GM23338 (cell line): ENCODE data around the gene PCDHGC4.
A peak's percentile ranks its signal among the peaks of the same experiment; 100 is the strongest.

Source experiments
- CREB1 ChIP-seq: fragments of 250-450 bp; sonication (Bioruptor Pico); IDR thresholded peaks from 2 replicates; pipeline ENCODE4 v1.5.0; 2020; ENCODE audit warnings: low read depth, mild to moderate bottlenecking, moderate library complexity
- EZH2 ChIP-seq: fragments of 200-600 bp; sonication (generic); IDR thresholded peaks from one replicate; pipeline ENCODE4 v1.8.0; 2017; ENCODE audit warnings: antibody characterized with exemption, mild to moderate bottlenecking, low read depth; ENCODE audit not compliant: unreplicated experiment
- JUNB ChIP-seq: IDR thresholded peaks from one replicate; pipeline ENCODE4 v1.6.1; 2016; ENCODE audit warnings: antibody characterized with exemption; ENCODE audit not compliant: unreplicated experiment
- REST ChIP-seq: IDR thresholded peaks from one replicate; pipeline ENCODE4 v1.6.1; 2018; ENCODE audit warnings: antibody characterized with exemption; ENCODE audit not compliant: unreplicated experiment
- TF ChIP-seq, protein P1 (sequence below), 2 experiments: fragments of 200-600 bp in 1 of 2; sonication (generic) in 1 of 2; conservative IDR thresholded peaks; 2 replicates each; pipeline versions ENCODE4 v1.5.1 to v1.6.1; 2016 to 2017; ENCODE audit warnings: antibody characterized with exemption in 2 of 2, low read depth in 2 of 2, mild to moderate bottlenecking in 2 of 2, moderate library complexity in 1 of 2

- no peak for TF ChIP-seq EZH2
- TF ChIP-seq, protein P1, sequence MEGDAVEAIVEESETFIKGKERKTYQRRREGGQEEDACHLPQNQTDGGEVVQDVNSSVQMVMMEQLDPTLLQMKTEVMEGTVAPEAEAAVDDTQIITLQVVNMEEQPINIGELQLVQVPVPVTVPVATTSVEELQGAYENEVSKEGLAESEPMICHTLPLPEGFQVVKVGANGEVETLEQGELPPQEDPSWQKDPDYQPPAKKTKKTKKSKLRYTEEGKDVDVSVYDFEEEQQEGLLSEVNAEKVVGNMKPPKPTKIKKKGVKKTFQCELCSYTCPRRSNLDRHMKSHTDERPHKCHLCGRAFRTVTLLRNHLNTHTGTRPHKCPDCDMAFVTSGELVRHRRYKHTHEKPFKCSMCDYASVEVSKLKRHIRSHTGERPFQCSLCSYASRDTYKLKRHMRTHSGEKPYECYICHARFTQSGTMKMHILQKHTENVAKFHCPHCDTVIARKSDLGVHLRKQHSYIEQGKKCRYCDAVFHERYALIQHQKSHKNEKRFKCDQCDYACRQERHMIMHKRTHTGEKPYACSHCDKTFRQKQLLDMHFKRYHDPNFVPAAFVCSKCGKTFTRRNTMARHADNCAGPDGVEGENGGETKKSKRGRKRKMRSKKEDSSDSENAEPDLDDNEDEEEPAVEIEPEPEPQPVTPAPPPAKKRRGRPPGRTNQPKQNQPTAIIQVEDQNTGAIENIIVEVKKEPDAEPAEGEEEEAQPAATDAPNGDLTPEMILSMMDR (conservative IDR thresholded peaks at IDR 0.05; ENCODE audit: low read depth in 2 of 2), result 0 out of 4 replicates have a peak, but pooled peaks of 1 of the 2 experiments have one; percentile 12
- TF ChIP-seq JUNB, result no peak
- no peak for TF ChIP-seq CREB1 (CRISPR knock-in tag)
- no peak for TF ChIP-seq REST
These were observed 45.3 kb upstream of the PCDHGC4 start for GRCh38 chr5:141439411-141440141.
